ENCODE results near the gene GOLGA6A. TPM values are rescaled to one million over a fixed set of nuclear protein-coding genes. Genes with fewer than 3 reads are reported as not detected.
A peak's percentile ranks its signal among the peaks of the same experiment; 100 is the strongest.

The GOLGA6A gene
- polyA plus RNA-seq, 1 experiment, result not detected

DNA sequence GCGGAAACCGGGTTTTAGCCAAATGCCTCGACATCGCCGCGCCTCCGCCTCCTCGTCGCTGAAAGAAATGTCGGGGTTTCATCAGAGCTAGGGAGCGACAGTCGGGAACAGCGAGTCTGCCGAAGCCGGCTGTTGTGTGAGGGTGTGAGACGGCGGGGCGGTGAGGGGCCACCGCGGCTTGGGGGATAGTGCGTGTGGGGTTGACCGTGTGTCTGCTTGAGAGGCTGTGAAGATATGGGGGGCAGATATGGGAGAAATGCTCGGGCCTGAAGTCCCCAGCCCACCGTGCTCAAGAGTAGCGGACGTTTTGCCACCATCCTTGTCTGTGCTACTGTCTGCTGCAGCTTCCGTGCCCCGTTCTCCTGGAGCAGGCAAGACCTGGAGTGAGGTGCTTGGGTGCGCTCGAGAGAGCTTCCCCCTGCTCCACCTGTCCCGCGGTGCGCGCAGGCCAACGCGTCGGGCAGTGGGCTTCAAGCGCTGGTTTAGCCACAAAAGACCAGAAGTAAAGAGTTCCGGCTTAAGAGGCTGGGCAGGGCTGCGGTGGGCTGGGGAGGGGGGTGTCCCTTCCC is 47.3 kb upstream of the GOLGA6A start:
- TF ChIP-seq, protein P1, sequence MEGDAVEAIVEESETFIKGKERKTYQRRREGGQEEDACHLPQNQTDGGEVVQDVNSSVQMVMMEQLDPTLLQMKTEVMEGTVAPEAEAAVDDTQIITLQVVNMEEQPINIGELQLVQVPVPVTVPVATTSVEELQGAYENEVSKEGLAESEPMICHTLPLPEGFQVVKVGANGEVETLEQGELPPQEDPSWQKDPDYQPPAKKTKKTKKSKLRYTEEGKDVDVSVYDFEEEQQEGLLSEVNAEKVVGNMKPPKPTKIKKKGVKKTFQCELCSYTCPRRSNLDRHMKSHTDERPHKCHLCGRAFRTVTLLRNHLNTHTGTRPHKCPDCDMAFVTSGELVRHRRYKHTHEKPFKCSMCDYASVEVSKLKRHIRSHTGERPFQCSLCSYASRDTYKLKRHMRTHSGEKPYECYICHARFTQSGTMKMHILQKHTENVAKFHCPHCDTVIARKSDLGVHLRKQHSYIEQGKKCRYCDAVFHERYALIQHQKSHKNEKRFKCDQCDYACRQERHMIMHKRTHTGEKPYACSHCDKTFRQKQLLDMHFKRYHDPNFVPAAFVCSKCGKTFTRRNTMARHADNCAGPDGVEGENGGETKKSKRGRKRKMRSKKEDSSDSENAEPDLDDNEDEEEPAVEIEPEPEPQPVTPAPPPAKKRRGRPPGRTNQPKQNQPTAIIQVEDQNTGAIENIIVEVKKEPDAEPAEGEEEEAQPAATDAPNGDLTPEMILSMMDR (IDR thresholded peaks at IDR 0.05; ENCODE audit: insufficient read depth, low read depth, low read length), result no peak
- CTCF ChIA-PET, result interaction anchor here (0.6 to 6.5 kb wide), 11 partner anchors 32 to 192 kb away, joined by 3 to 86 read pairs (median 3); no protein-coding TSS in a partner anchor
- POLR2A ChIA-PET, result no interaction called here
- Histone ChIP-seq H3K36me3 (ENCODE audit: control insufficient read depth, insufficient read depth, low read length) (no peaks in the 10 kb centered on the region), H3K4me3 (ENCODE audit: low read depth, low read length) (no peak overlapping the region), H3K27me3 (ENCODE audit: control insufficient read depth, insufficient read depth, low read length) (peaks cover 64% of the 10 kb centered on the region)
- DNase-seq (ENCODE audit: low read depth), result no peak

- CTCF ChIA-PET, result interaction anchor here (0.6 to 6.5 kb wide), 25 partner anchors 7 to 196 kb away, joined by 3 to 86 read pairs (median 4); no protein-coding TSS in a partner anchor
- H3K4me3 ChIP-seq (ENCODE audit: low read depth, low read length), result no peak overlapping the region
- POLR2A ChIA-PET, result no interaction called here
Observed at GRCh38 chr15:74128785-74129585, 46.6 kb upstream of the GOLGA6A start.

GRCh38 chr15:74127954-74128784 is 45.8 kb upstream of the GOLGA6A start:
- POLR2A ChIA-PET, result interaction anchor here (0.6 kb wide), 1 partner anchor 179 kb away, joined by 4 read pairs; no protein-coding TSS in a partner anchor
- DNase-seq (ENCODE audit: low read depth), result no peak
- CTCF ChIA-PET, result interaction anchor here (0.6 to 6.5 kb wide), 27 partner anchors 8 to 200 kb away, joined by 3 to 86 read pairs (median 4); partner anchors contain the start of gene ISLR
- TF ChIP-seq, protein P1 (IDR thresholded peaks at IDR 0.05; ENCODE audit: insufficient read depth, low read depth, low read length), result no peak
- peak overlapping the region; percentile 34 for H3K4me3 ChIP-seq (ENCODE audit: low read depth, low read length)
- no peaks in the 10 kb centered on the region for H3K36me3 ChIP-seq (ENCODE audit: control insufficient read depth, insufficient read depth, low read length)
- peaks cover 59% of the 10 kb centered on the region for H3K27me3 ChIP-seq (ENCODE audit: control insufficient read depth, insufficient read depth, low read length)

More at GRCh38 chr15:74128785-74129585, 46.6 kb upstream of the GOLGA6A start:
- Histone ChIP-seq H3K27me3 (ENCODE audit: control insufficient read depth, insufficient read depth, low read length) (peaks cover 62% of the 10 kb centered on the region), H3K36me3 (ENCODE audit: control insufficient read depth, insufficient read depth, low read length) (no peaks in the 10 kb centered on the region)
- TF ChIP-seq, protein P1 (IDR thresholded peaks at IDR 0.05; ENCODE audit: insufficient read depth, low read depth, low read length), result no peak
- no peak for DNase-seq (ENCODE audit: low read depth)

GRCh38 chr15:74127255-74127953 is 45.1 kb upstream of the GOLGA6A start:
- POLR2A ChIA-PET, result interaction anchor here (0.6 kb wide), 1 partner anchor 180 kb away, joined by 4 read pairs; no protein-coding TSS in a partner anchor
- H3K4me3 ChIP-seq (ENCODE audit: low read depth, low read length), result peak overlapping the region; percentile 34
- CTCF ChIA-PET, result interaction anchor here (0.6 to 6.5 kb wide), 27 partner anchors 8 to 200 kb away, joined by 3 to 86 read pairs (median 5); partner anchors contain the start of gene ISLR

More at GRCh38 chr15:74127255-74127953, 45.1 kb upstream of the GOLGA6A start:
- Histone ChIP-seq H3K27me3 (ENCODE audit: control insufficient read depth, insufficient read depth, low read length) (peaks cover 56% of the 10 kb centered on the region), H3K36me3 (ENCODE audit: control insufficient read depth, insufficient read depth, low read length) (no peaks in the 10 kb centered on the region)
- TF ChIP-seq, protein P1 (IDR thresholded peaks at IDR 0.05; ENCODE audit: insufficient read depth, low read depth, low read length), result peak; percentile 100
- no peak for DNase-seq (ENCODE audit: low read depth)

Measured in BJ (cell line).